KOPT-K1 (cell line): Measurements from ENCODE around the gene SPNS1.

Source experiments
- H3K27ac ChIP-seq: fragments of 200-600 bp; sonication (generic); 2 replicates; pipeline ENCODE4 v1.5.1; 2016; ENCODE audit warnings: antibody characterized with exemption, mild to moderate bottlenecking, low read depth, low read length; ENCODE audit not compliant: poor library complexity, severe bottlenecking
- H3K36me3 ChIP-seq: fragments of 200-600 bp; sonication (generic); 2 replicates; pipeline ENCODE4 v1.5.1; 2017; ENCODE audit warnings: antibody characterized with exemption, mild to moderate bottlenecking, low read length, moderate library complexity; ENCODE audit not compliant: insufficient read depth
- H3K9me3 ChIP-seq: fragments of 200-600 bp; sonication (generic); 2 replicates; pipeline ENCODE4 v1.5.1; 2017; ENCODE audit warnings: antibody characterized with exemption, low read length, mild to moderate bottlenecking; ENCODE audit not compliant: insufficient read depth, poor library complexity, severe bottlenecking

The SPNS1 gene

DNA sequence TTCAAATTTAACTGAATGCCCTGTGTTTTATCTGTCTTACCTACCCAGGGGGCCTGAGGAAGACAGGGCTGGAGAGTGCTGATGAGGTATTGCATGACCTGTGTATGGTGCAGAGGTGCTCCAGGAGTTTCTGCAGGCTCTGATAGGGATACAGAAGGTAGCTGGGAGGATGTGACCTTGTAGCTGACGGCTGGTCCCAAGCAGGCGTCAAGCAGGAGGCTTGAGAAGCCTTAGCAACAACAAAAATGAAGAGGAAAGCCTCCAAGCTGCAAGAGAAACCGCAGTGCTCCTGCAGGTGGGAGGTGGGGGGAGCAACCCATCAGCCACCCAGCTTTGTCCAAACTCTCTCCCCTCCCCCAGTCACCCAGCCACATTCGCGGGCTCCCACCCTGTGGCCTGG, 50.6 kb downstream of the SPNS1 start:
- H3K9me3 ChIP-seq = no peaks in the 10 kb centered on the region
- no peaks in the 10 kb centered on the region for H3K36me3 ChIP-seq
- peak overlapping the region; percentile 98 for H3K27ac ChIP-seq

DNA sequence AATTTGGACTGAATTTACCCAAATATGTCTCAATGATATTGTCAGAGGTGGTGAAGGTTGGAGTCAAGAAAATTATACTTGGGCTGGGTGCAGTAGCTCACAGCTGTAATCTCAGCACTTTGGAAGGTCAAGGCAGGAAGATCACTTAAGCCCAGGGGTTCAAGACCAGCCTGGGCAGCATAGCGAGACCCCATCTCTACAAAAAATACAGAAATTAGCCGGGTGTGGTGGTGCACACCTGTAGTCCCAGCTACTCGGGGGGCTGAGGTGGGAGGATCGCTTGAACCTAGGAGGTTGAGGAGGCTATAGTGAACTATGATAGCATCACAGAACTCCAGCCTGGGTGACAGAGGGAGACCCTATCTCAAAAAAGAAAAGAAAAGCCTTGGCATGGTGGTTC, 51.2 kb downstream of the SPNS1 start:
- Histone ChIP-seq H3K27ac (peak overlapping the region; percentile 98), H3K36me3 (no peaks in the 10 kb centered on the region), H3K9me3 (no peaks in the 10 kb centered on the region)

DNA sequence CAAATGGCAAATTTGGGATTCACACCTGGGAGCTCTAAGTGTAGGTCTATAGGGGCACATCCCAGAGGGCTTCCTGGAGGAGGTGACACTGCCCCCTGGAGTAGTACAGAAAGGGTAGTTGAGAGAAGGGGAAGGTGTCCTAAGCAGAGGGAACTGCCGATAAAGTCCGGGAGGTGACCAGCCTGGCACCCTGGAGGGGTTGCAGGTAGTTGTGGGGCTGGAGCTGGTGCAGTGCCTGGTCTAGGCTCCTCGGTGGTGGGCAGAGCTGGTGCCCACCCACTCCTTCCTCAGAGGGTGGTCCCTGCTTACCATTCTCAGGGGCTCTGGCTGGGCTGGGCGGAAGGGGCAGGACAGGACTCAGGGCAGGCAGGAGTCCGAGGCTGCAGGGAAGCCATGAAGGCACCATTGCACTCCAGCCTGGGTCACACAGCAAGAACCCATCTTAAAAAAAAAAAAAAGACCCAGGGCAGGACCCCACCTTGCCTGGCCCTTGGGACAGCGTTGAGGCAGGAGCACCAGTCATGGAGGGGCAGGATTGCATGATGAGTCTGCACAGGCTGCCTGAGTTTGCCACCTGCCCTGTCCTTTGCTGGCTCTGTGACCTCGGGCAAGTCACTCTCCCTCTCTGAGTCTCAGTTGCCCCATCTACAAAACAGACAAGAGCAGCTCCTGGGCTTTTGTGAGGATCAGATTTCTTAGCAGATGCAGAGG, 54.0 kb downstream of the SPNS1 start:
- Histone ChIP-seq H3K36me3 (no peaks in the 10 kb centered on the region), H3K9me3 (no peaks in the 10 kb centered on the region), H3K27ac (peak overlapping the region; percentile 93)

DNA sequence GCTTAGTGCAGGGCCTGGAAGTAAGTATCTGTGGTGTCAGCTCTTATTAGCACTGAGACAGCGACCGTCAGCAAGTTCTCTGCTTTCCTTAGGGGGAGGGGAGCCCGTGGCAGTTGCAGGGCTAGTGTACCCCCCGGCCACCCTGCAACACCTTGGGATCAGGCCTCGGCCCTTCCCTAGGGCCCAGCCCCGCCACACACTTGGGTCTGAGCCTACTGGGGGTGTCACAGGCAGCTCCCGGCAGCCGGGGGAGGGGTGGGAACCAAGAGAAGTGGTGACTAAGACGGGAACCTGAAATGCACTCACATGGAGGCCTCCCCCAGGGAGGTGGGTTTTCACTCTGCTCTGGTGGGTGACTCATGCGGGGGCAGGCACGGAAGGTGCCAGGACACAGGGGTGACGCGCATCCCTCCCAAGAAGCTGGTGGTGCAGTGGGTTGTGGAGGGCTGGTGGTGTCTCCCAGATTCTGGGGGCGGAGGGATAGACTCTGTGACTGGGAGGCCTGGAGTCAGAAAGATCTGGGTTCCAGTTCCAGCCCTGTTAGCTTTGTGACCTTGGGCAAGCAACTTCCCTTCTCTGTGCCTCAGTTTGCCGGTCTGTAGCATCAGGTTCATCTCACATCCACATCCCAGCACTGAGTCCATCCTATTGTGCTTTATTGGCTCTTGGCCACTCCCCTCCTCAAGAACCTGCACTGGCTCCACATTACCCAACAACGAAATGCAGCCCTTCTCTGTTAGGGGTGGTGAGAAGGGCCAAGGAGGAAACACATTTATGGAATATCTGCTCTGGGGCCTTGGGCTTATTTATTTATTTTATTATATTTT, 54.8 kb downstream of the SPNS1 start:
- H3K36me3 ChIP-seq = no peaks in the 10 kb centered on the region
- H3K9me3 ChIP-seq = no peaks in the 10 kb centered on the region
- peak overlapping the region; percentile 93 for H3K27ac ChIP-seq

DNA sequence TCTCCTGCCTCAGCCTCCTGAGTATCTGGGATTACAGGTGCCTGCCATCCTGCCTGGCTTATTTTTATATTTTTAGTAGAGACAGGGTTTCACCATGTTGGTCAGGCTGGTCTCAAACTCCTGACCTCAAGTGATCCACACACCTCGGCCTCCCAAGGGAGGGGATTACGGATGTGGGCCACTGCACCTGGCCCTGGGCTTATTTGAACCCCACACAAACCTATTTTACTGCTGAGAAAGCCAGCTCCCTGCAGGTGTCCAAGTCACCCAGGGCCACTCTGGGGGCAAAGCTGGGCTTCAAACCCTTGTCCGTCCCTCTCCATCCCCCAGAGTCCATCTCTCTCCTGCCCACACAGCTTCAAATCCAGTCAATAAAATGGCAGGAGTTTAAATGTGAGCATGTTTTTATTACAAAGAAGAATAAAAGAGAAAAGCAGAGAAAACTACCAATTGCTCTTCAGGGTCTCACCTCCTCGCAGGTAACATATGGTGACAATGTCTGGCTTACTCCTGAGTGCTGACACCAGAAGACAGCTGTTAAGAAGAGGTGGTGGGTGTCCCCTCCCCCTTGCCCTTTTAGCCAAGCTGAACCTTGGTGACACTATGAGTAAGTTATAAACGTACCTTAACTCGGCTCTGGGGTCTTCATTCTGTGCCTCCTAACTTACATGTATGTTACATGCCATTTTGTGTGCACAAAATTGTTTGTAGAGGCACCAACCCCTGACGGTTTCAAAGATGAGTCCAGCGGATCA, 55.7 kb downstream of the SPNS1 start:
- Histone ChIP-seq H3K36me3 (no peaks in the 10 kb centered on the region), H3K9me3 (no peaks in the 10 kb centered on the region), H3K27ac (peak overlapping the region; percentile 16)
